ENCODE results near the gene TRMT44. TPM values are rescaled to one million over a fixed set of nuclear protein-coding genes. Genes with fewer than 3 reads are reported as not detected.

Gene TRMT44
- total RNA-seq, 1 donor: 21.7 TPM

- H3K4me2 ChIP-seq (ENCODE audit: insufficient read depth, low read length): no peak overlapping the region
- no peak overlapping the region for H3K4me3 ChIP-seq (ENCODE audit: insufficient read depth, low read length)
- H3K27ac ChIP-seq (ENCODE audit: low read depth, low read length): no peak overlapping the region
- no peaks in the 10 kb centered on the region for H3K9me3 ChIP-seq (ENCODE audit: low read depth, low read length)
- DNase-seq (ENCODE audit: insufficient read length, low spot score, missing footprints): no peak
- peak; percentile 47 for TF ChIP-seq CTCF (IDR thresholded peaks at IDR 0.05; ENCODE audit: extremely low read depth, low read depth, low read length)
- peaks cover 2% of the 10 kb centered on the region for H3K79me2 ChIP-seq (ENCODE audit: insufficient read depth, low read length)
- H3K27me3 ChIP-seq (ENCODE audit: insufficient read depth, low read length): no peaks in the 10 kb centered on the region
- peaks cover 17% of the 10 kb centered on the region for H4K20me1 ChIP-seq (ENCODE audit: insufficient read depth, low read length)
- H3K36me3 ChIP-seq (ENCODE audit: insufficient read depth, low read length): peaks cover 26% of the 10 kb centered on the region
- H2AFZ ChIP-seq (ENCODE audit: low read length): no peak overlapping the region
- H3K4me1 ChIP-seq (ENCODE audit: insufficient read depth, low read length): no peaks in the 10 kb centered on the region
These were observed 29.8 kb upstream of the TRMT44 start for GRCh38 chr4:8410641-8411271.

GRCh38 chr4:8411351-8412180, 29.0 kb upstream of the TRMT44 start:
- Histone ChIP-seq H3K4me3 (ENCODE audit: insufficient read depth, low read length) (no peak overlapping the region), H2AFZ (ENCODE audit: low read length) (no peak overlapping the region), H3K36me3 (ENCODE audit: insufficient read depth, low read length) (peaks cover 26% of the 10 kb centered on the region), H3K9me3 (ENCODE audit: low read depth, low read length) (no peaks in the 10 kb centered on the region), H3K27me3 (ENCODE audit: insufficient read depth, low read length) (no peaks in the 10 kb centered on the region), H3K27ac (ENCODE audit: low read depth, low read length) (no peak overlapping the region), H4K20me1 (ENCODE audit: insufficient read depth, low read length) (peaks cover 20% of the 10 kb centered on the region), H3K79me2 (ENCODE audit: insufficient read depth, low read length) (peaks cover 8% of the 10 kb centered on the region), H3K4me1 (ENCODE audit: insufficient read depth, low read length) (no peaks in the 10 kb centered on the region), H3K4me2 (ENCODE audit: insufficient read depth, low read length) (no peak overlapping the region)
- no peak for TF ChIP-seq CTCF (IDR thresholded peaks at IDR 0.05; ENCODE audit: extremely low read depth, low read depth, low read length)
- no peak for DNase-seq (ENCODE audit: insufficient read length, low spot score, missing footprints)

GRCh38 chr4:8412288-8412687, 28.3 kb upstream of the TRMT44 start:
- no peak for DNase-seq (ENCODE audit: insufficient read length, low spot score, missing footprints)
- peaks cover 26% of the 10 kb centered on the region for H3K36me3 ChIP-seq (ENCODE audit: insufficient read depth, low read length)
- no peaks in the 10 kb centered on the region for H3K4me1 ChIP-seq (ENCODE audit: insufficient read depth, low read length)
- TF ChIP-seq CTCF (IDR thresholded peaks at IDR 0.05; ENCODE audit: extremely low read depth, low read depth, low read length): no peak
- H4K20me1 ChIP-seq (ENCODE audit: insufficient read depth, low read length): peaks cover 27% of the 10 kb centered on the region
- no peak overlapping the region for H3K4me3 ChIP-seq (ENCODE audit: insufficient read depth, low read length)
- H2AFZ ChIP-seq (ENCODE audit: low read length): no peak overlapping the region
- no peak overlapping the region for H3K4me2 ChIP-seq (ENCODE audit: insufficient read depth, low read length)
- no peaks in the 10 kb centered on the region for H3K27me3 ChIP-seq (ENCODE audit: insufficient read depth, low read length)
- peaks cover 15% of the 10 kb centered on the region for H3K79me2 ChIP-seq (ENCODE audit: insufficient read depth, low read length)
- no peak overlapping the region for H3K27ac ChIP-seq (ENCODE audit: low read depth, low read length)
- H3K9me3 ChIP-seq (ENCODE audit: low read depth, low read length): no peaks in the 10 kb centered on the region

DNA sequence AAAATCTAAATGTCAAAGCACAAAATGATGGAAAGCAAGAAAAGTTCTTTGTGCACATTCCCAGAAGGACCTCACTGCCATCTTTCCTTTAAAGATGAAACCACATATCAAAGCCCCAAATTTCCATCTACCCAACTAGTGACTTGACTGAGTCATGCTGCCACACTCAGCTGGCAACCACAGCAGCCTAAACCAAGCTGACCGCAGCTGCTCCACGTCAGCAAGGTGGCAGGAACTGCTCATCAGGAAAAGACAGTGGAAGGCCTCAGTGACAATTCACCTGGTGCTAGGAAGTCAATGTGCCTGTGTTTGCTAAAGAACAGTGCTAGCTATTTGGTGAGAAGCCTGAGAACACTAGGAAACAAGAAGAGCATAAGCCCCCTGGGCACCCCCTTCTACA, 26.2 kb upstream of the TRMT44 start:
- TF ChIP-seq CTCF (IDR thresholded peaks at IDR 0.05; ENCODE audit: extremely low read depth, low read depth, low read length): no peak
- peaks cover 19% of the 10 kb centered on the region for H3K36me3 ChIP-seq (ENCODE audit: insufficient read depth, low read length)
- no peak for DNase-seq (ENCODE audit: insufficient read length, low spot score, missing footprints)
- peaks cover 40% of the 10 kb centered on the region for H4K20me1 ChIP-seq (ENCODE audit: insufficient read depth, low read length)
- H3K9me3 ChIP-seq (ENCODE audit: low read depth, low read length): no peaks in the 10 kb centered on the region
- no peaks in the 10 kb centered on the region for H3K27me3 ChIP-seq (ENCODE audit: insufficient read depth, low read length)
- H3K4me3 ChIP-seq (ENCODE audit: insufficient read depth, low read length): no peak overlapping the region
- peaks cover 1% of the 10 kb centered on the region for H3K4me1 ChIP-seq (ENCODE audit: insufficient read depth, low read length)
- peaks cover 27% of the 10 kb centered on the region for H3K79me2 ChIP-seq (ENCODE audit: insufficient read depth, low read length)
- H2AFZ ChIP-seq (ENCODE audit: low read length): no peak overlapping the region
- no peak overlapping the region for H3K27ac ChIP-seq (ENCODE audit: low read depth, low read length)
- H3K4me2 ChIP-seq (ENCODE audit: insufficient read depth, low read length): no peak overlapping the region
